GM12878 (cell line): ENCODE results near the gene IGLON5. TPM values are rescaled to one million over a fixed set of nuclear protein-coding genes. Genes with fewer than 3 reads are reported as not detected.
A peak's percentile ranks its signal among the peaks of the same experiment; 100 is the strongest.

ENCODE experiments used
- ATAC-seq: fragments of 200-7000 bp; cut with Tn5 transposase; 3 replicates; pipeline ENCODE4 v1.9.1; 2020; ENCODE audit warnings: mild to moderate bottlenecking, moderate library complexity
- BruUV-seq: library from RNA; stranded (reverse); fragments of 400-500 nt; replicated peaks from 2 replicates; lab custom pipeline; 2021; lab: Mats Ljungman, UMichigan
- CTCF ChIA-PET: fragments of 300-600 bp; sonication (Branson Sonifier 250); formaldehyde crosslinking; extraction: SDS; loops from one replicate; lab custom pipeline; 2021; ENCODE audit warnings: inconsistent platforms; lab: Yijun Ruan, JAX
- POLR2A ChIA-PET: fragments of 350-600 bp; formaldehyde crosslinking; extraction: SDS; loops from one replicate; lab custom pipeline; 2021; ENCODE audit warnings: inconsistent platforms; lab: Charles Lee
- RAD21 ChIA-PET: fragments of 300-600 bp; sonication (Branson Sonifier 250); formaldehyde crosslinking; loops from one replicate; lab custom pipeline; 2023; ENCODE audit warnings: antibody characterized with exemption; ENCODE audit not compliant: unreplicated experiment; lab: Charles Lee
- SMC1A ChIA-PET: fragments of 300-600 bp; sonication (Branson Sonifier 250); formaldehyde crosslinking; loops from one replicate; lab custom pipeline; 2023; ENCODE audit not compliant: unreplicated experiment, uncharacterized antibody; lab: Charles Lee
- DNase-seq: peaks from one replicate; pipeline ENCODE4 v3.0.0-alpha.2; 2011; ENCODE audit warnings: low read depth, low spot score
- FAIRE-seq: peaks from 3 replicates; lab custom pipeline; 2011; peaks lifted over from hg19 to GRCh38; lab: Jason Lieb, UNC
- H2AFZ ChIP-seq: 2 replicates; pipeline ENCODE4 v1.6.0; 2011; ENCODE audit warnings: low read depth, low read length, control low read depth; ENCODE audit not compliant: control insufficient read depth
- H3K27ac ChIP-seq: 2 replicates; pipeline ENCODE4 v1.5.1; 2011; ENCODE audit warnings: control low read depth; ENCODE audit not compliant: control insufficient read depth, insufficient read depth
- H3K27me3 ChIP-seq, 2 experiments: replicated peaks in 1 of 2; 2 replicates each; pipeline versions ENCODE4 v1.6.0 to v1.6.1; 2011; ENCODE audit warnings: low read length in 1 of 2; ENCODE audit not compliant: control insufficient read depth in 2 of 2, insufficient read depth in 2 of 2
- H3K36me3 ChIP-seq, 2 experiments: 2 replicates each; pipeline ENCODE4 v1.5.1; 2011; ENCODE audit warnings: low read length in 1 of 2; ENCODE audit not compliant: control insufficient read depth in 2 of 2, insufficient read depth in 2 of 2
- H3K4me1 ChIP-seq: 2 replicates; pipeline ENCODE4 v1.6.1; 2011; ENCODE audit warnings: mild to moderate bottlenecking, low read length, moderate library complexity, mixed read lengths; ENCODE audit not compliant: control insufficient read depth, insufficient read depth
- H3K4me2 ChIP-seq: 2 replicates; pipeline ENCODE4 v1.6.0; 2011; ENCODE audit warnings: control low read depth; ENCODE audit not compliant: control insufficient read depth, insufficient read depth
- H3K4me3 ChIP-seq: fragments of 200-600 bp; sonication (generic); 2 replicates; pipeline ENCODE4 v1.5.1; 2016
- H3K79me2 ChIP-seq: 2 replicates; pipeline ENCODE4 v1.6.0; 2011; ENCODE audit warnings: low read length; ENCODE audit not compliant: control insufficient read depth, insufficient read depth
- H3K9ac ChIP-seq: 2 replicates; pipeline ENCODE4 v1.8.0; 2011; ENCODE audit warnings: low read length, control low read depth, mixed read lengths; ENCODE audit not compliant: control insufficient read depth, insufficient read depth
- H3K9me3 ChIP-seq: replicated peaks from 3 replicates; pipeline ENCODE4 v1.5.1; 2011; ENCODE audit warnings: mild to moderate bottlenecking, low read length; ENCODE audit not compliant: control insufficient read depth, insufficient read depth
- H4K20me1 ChIP-seq: 2 replicates; pipeline ENCODE4 v1.6.0; 2011; ENCODE audit not compliant: control insufficient read depth, insufficient read depth
- BACH1 ChIP-seq: fragments of 450-650 bp; IDR thresholded peaks from 2 replicates; pipeline ENCODE4 v1.6.1; 2017; ENCODE audit warnings: mild to moderate bottlenecking, borderline replicate concordance
- BHLHE40 ChIP-seq, 2 experiments: fragments of 450-650 bp in 1 of 2; IDR thresholded peaks; 2 replicates each; pipeline ENCODE4 v1.6.1; 2011 to 2017; ENCODE audit warnings: low read depth in 2 of 2, borderline replicate concordance in 1 of 2, improper control_type of control experiment in 1 of 2, low read length in 1 of 2, mild to moderate bottlenecking in 1 of 2
- GATAD2B ChIP-seq: fragments of 450-650 bp; conservative IDR thresholded peaks from 2 replicates; pipeline ENCODE4 v1.6.1; 2017; ENCODE audit warnings: low read depth, mild to moderate bottlenecking, moderate library complexity
- MYB ChIP-seq: fragments of 150-350 bp; IDR thresholded peaks from 2 replicates; pipeline ENCODE4 v1.6.1; 2014; ENCODE audit warnings: mild to moderate bottlenecking, low read depth, low read length, borderline replicate concordance
- NR2C1 ChIP-seq: fragments of 450-650 bp; IDR thresholded peaks from 2 replicates; pipeline ENCODE4 v1.6.1; 2017; ENCODE audit warnings: antibody characterized with exemption, mild to moderate bottlenecking, moderate library complexity
- PML ChIP-seq: IDR thresholded peaks from 2 replicates; pipeline ENCODE4 v1.6.1; 2012; ENCODE audit warnings: low read length, inconsistent platforms
- POLR2A ChIP-seq: IDR thresholded peaks from 2 replicates; pipeline ENCODE4 v1.6.1; 2011; ENCODE audit warnings: low read depth, mild to moderate bottlenecking, low read length
- RAD21 ChIP-seq: IDR thresholded peaks from 2 replicates; pipeline ENCODE4 v1.6.1; 2011; ENCODE audit warnings: mild to moderate bottlenecking, low read depth, low read length, moderate library complexity; ENCODE audit not compliant: insufficient read depth
- RELA ChIP-seq: fragments of 450-650 bp; IDR thresholded peaks from 2 replicates; pipeline ENCODE4 v1.8.0; 2014; ENCODE audit warnings: borderline replicate concordance; ENCODE audit not compliant: partially characterized antibody
- SIX5 ChIP-seq: IDR thresholded peaks from 2 replicates; pipeline ENCODE4 v1.6.1; 2011; ENCODE audit warnings: mild to moderate bottlenecking, low read depth, low read length, moderate library complexity; ENCODE audit not compliant: severe bottlenecking
- SMARCA5 ChIP-seq: fragments of 450-650 bp; IDR thresholded peaks from 2 replicates; pipeline ENCODE4 v1.6.1; 2017; ENCODE audit warnings: mild to moderate bottlenecking
- SMC3 ChIP-seq: IDR thresholded peaks from 2 replicates; pipeline ENCODE4 v1.6.1; 2011; ENCODE audit warnings: low read length, improper control_type of control experiment, borderline replicate concordance
- USF1 ChIP-seq: IDR thresholded peaks from 2 replicates; pipeline ENCODE4 v1.6.1; 2011; ENCODE audit warnings: borderline replicate concordance, low read depth, mild to moderate bottlenecking, moderate library complexity, mixed read lengths, low read length; ENCODE audit not compliant: insufficient read depth; ENCODE audit errors: extremely low read length
- ZNF384 ChIP-seq: IDR thresholded peaks from 2 replicates; pipeline ENCODE4 v1.6.1; 2012; ENCODE audit warnings: low read depth, mild to moderate bottlenecking, low read length, improper control_type of control experiment, borderline replicate concordance
- WGBS: methylation state at CpG from one replicate; pipeline ENCODE4 v1.1.6; 2016; ENCODE audit warnings: low lambda C conversion rate; ENCODE audit not compliant: insufficient replicate concordance, insufficient coverage; ENCODE audit errors: missing lambda C conversion rate; 5-methylcytosine and 5-hydroxymethylcytosine counted together
- in situ Hi-C: fragments of 300-500 bp; cut with MboI; formaldehyde crosslinking; loops from 9 replicates; pipeline ENCODE4 v1.14.3; 2018; ENCODE audit warnings: mixed read lengths
- intact Hi-C: fragments of 100-400 bp; cut with micrococcal nuclease; formaldehyde crosslinking; loops from one replicate; pipeline ENCODE4 v1.14.2; 2022; ENCODE audit not compliant: unreplicated experiment
- polyA plus RNA-seq, 11 experiments: library from polyadenylated mRNA; depleted of rRNA in 4 of 11; unstranded in 6 of 11; stranded (reverse) in 5 of 11; fragments of >200 nt; fragmentation: Nextera tagmentation in 4 of 11; fragmentation: Illumina TruSeq in 1 of 11; extraction: Ambion mirVana in 4 of 11; extraction: Trizol in 1 of 11; gene quantifications; 1 replicate in 1 of 11; 2 replicates in 10 of 11; pipeline versions ENCODE4 v1.2.1 to v1.2.3, GENCODE V29; 2011 to 2016; ENCODE audit warnings: inconsistent platforms in 2 of 11, missing spikeins in 2 of 11, low read depth in 1 of 11
- total RNA-seq, 4 experiments: library from RNA; depleted of rRNA in 3 of 4; stranded (reverse); fragments of >200 nt in 3 of 4; fragmentation: Illumina TruSeq in 1 of 4; extraction: Trizol in 1 of 4; gene quantifications; 2 replicates each; pipeline versions ENCODE4 v1.2.1 to v1.2.3, GENCODE V29; 2013 to 2021
- TF ChIP-seq, protein P1 (sequence below): fragments of 450-650 bp; conservative IDR thresholded peaks from 2 replicates; pipeline ENCODE4 v1.6.1; 2017; ENCODE audit warnings: mild to moderate bottlenecking, moderate library complexity
- TF ChIP-seq, protein P2 (sequence below): IDR thresholded peaks from 2 replicates; pipeline ENCODE4 v1.6.1; 2011; ENCODE audit warnings: low read depth, mild to moderate bottlenecking, low read length, moderate library complexity, borderline replicate concordance; ENCODE audit errors: extremely low read depth

The IGLON5 gene
- total and polyA plus RNA-seq, 10 of the 15 experiments (the other 5 are each of a cell fraction or from before 2014, with no cell fraction given): not detected

DNA sequence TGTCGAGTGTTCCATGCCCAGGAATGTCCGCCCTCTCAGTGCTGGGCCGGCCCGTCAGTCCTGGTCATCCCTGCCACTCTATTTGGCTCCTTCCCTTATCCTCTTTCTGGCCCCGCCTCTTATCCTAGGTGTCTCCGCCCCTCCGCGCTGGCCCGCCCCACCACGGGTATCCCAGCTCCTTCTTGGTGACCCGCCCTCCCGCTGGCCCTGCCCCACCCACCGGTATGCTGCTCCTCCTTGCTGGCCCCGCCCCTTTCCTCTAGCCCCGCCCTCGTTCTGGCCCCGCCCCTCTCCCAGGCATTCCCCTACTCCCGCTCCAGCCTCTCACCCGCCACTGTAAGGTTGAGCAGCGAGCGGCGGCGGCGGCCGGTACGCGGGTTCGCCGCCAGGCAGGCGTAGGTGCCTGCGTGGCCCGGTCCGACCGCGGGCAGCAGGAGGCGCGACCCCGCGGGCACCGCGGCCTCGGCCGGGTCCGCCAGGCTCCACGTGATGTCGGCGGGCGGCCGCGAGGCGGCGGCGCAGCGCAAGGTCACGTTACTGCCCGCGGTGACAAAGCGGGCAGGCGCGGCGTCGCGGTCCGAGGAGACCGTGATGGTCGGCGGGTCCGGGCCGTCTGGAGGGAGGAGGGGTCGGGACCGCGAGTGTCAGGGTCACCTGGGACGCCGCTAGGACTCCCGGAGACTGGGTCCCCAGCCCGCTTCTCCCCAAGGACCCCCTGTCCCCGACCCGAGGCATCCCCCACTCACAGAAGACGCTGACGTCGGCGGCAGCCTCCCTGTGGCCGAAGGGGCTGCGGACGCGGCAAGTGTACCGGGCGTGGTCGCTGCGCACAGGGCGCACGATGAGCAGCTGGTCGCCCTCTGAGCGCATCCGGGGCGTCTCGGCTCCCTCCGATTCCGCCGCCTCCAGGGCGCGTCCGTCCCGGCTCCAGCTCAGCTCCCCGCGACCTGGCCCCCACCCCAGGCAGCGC, 28.5 kb downstream of the IGLON5 start:
- Histone ChIP-seq H3K4me2 (peak overlapping the region; percentile 100), H4K20me1 (no peaks in the 10 kb centered on the region), H3K27ac (peak overlapping the region; percentile 22), H3K4me3 (peak overlapping the region; percentile 60; the same call in 1 of the 2 replicates), H3K27me3 (no peaks in the 10 kb centered on the region), H3K79me2 (no peaks in the 10 kb centered on the region), H3K9ac (peak overlapping the region; percentile 18; the same call in 1 of the 2 replicates), H3K36me3 (no peaks in the 10 kb centered on the region), H3K4me1 (peaks cover 17% of the 10 kb centered on the region), H2AFZ (peak overlapping the region; percentile 76), H3K9me3 (no peaks in the 10 kb centered on the region)
- in situ Hi-C loops (loop anchor here (5.0 kb wide), 2 partner anchors 97 to 322 kb away; no protein-coding TSS in a partner anchor), intact Hi-C loops (loop anchor here (1.0 to 10.0 kb wide), 4 partner anchors 27 to 315 kb away; partner anchors contain the start of gene ETFB)
- ChIA-PET CTCF (interaction anchor here (0.6 to 5.1 kb wide), 16 partner anchors 26 to 442 kb away, joined by 3 to 47 read pairs (median 6); partner anchors contain the start of genes ETFB, NKG7 and SIGLEC10), POLR2A (interaction anchor here (1.0 to 2.6 kb wide), 5 partner anchors 26 to 78 kb away, joined by 3 to 13 read pairs (median 11); partner anchors contain the start of genes ETFB and SIGLEC10), SMC1A (interaction anchor here (0.7 to 1.9 kb wide), 8 partner anchors 23 to 102 kb away, joined by 3 to 6 read pairs (median 3); partner anchors contain the start of gene SIGLEC10), RAD21 (interaction anchor here (0.6 to 3.2 kb wide), 20 partner anchors 19 to 438 kb away, joined by 3 to 32 read pairs (median 4); partner anchors contain the start of genes ETFB and SIGLEC10)
- peak; percentile 53 for DNase-seq
- peak; percentile 90 for FAIRE-seq
- peak; percentile 89 for ATAC-seq
- WGBS: 4% methylated on average over 76 of the region's 107 CpGs
- BruUV-seq: no TSS peak
- TF ChIP-seq SIX5 (no peak), SMC3 (peak; percentile 22; the same call in 1 of the 2 replicates), MYB (no peak), RELA (peak; percentile 62), ZNF384 (no peak), SMARCA5 (0 out of 2 replicates have a peak, but pooled peaks have one; percentile 63), BHLHE40 (IDR thresholded peaks at IDR 0.05; ENCODE audit: borderline replicate concordance in 1 of 2, low read depth in 2 of 2, low read length in 1 of 2) (peak; percentile 86 to 97; a peak in 3 of 4 replicates), GATAD2B (peak; percentile 93), USF1 (peak; percentile 91), PML (no peak), RAD21 (peak; percentile 43; the same call in 1 of the 2 replicates), NR2C1 (peak; percentile 44; the same call in 1 of the 2 replicates), BACH1 (peak; percentile 78), POLR2A (peak; percentile 52)
- TF ChIP-seq, protein P1, sequence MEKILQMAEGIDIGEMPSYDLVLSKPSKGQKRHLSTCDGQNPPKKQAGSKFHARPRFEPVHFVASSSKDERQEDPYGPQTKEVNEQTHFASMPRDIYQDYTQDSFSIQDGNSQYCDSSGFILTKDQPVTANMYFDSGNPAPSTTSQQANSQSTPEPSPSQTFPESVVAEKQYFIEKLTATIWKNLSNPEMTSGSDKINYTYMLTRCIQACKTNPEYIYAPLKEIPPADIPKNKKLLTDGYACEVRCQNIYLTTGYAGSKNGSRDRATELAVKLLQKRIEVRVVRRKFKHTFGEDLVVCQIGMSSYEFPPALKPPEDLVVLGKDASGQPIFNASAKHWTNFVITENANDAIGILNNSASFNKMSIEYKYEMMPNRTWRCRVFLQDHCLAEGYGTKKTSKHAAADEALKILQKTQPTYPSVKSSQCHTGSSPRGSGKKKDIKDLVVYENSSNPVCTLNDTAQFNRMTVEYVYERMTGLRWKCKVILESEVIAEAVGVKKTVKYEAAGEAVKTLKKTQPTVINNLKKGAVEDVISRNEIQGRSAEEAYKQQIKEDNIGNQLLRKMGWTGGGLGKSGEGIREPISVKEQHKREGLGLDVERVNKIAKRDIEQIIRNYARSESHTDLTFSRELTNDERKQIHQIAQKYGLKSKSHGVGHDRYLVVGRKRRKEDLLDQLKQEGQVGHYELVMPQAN: peak; percentile 69; the same call in 1 of the 2 replicates
- TF ChIP-seq, protein P2, sequence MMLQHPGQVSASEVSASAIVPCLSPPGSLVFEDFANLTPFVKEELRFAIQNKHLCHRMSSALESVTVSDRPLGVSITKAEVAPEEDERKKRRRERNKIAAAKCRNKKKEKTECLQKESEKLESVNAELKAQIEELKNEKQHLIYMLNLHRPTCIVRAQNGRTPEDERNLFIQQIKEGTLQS: peak; percentile 59; the same call in 1 of the 2 replicates
